ENCODE results near the gene KMT2C.

- no peak for TF ChIP-seq CTCF (IDR thresholded peaks at IDR 0.05; ENCODE audit: low read depth, low read length)
- no peak for TF ChIP-seq EZH2phosphoT487 (IDR thresholded peaks at IDR 0.05; ENCODE audit: low read depth)
These were observed 40.7 kb downstream of the KMT2C start for GRCh38 chr7:152395112-152395511.

Data from OCI-LY3 (cell line).